HG02759 (cell line): ENCODE data around the gene ACVR1.
"Not testable (repeated sequence)": the region's sequence is repeated elsewhere in the genome, so short reads cannot be mapped to it uniquely, and the experiment has no call there.

Experiments
- ATAC-seq: cut with Tn5 transposase; IDR thresholded peaks from one replicate; pipeline ENCODE4 v1.9.1; 2021; ENCODE audit warnings: mild to moderate bottlenecking, moderate library complexity; ENCODE audit not compliant: unreplicated experiment

Gene ACVR1

DNA sequence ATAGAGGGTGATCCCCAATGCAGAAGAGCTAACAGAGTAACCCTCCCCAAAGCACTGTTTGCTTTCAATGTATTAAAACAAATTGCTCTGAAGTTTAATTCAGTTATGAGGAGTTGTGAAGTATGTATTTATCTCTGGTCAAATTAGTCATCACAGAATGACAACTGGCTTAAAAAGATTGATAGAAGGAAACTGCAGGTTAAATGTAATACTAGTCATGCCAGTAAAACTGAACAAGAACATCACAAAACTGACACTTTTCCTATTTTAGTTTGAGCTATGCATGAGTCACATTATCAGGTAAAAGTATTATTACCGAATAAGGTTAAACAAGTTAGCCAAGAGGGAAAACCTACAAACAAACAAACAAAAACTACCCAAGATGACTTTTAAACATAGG is 148.4 kb downstream of the ACVR1 start:
- ATAC-seq = no peak

GRCh38 chr2:157726946-157727345 is 149.2 kb downstream of the ACVR1 start:
- ATAC-seq = no peak

GRCh38 chr2:157725846-157726245 is 150.3 kb downstream of the ACVR1 start:
- ATAC-seq = no peak

GRCh38 chr2:157722580-157723234 is 153.4 kb downstream of the ACVR1 start:
- ATAC-seq = no peak

DNA sequence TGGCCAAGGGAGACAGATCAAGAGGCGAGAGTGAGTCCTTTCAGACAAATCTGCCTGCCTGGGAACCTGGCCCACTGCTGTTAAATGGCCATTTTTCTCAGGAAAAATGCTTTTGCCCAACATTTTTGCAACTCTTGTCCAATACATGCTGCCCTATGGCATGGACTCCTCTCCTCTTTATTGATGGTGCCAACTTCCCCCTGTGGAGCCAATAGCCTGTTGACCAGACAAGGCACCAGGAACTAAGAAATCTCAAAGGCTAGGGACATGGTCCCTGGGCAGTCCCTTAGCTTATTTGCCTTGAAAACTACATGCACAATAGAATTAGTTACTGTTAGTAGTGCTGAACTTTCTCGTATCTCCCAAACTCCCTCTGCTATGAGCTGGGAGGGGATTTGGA is 155.6 kb downstream of the ACVR1 start:
- no peak for ATAC-seq

DNA sequence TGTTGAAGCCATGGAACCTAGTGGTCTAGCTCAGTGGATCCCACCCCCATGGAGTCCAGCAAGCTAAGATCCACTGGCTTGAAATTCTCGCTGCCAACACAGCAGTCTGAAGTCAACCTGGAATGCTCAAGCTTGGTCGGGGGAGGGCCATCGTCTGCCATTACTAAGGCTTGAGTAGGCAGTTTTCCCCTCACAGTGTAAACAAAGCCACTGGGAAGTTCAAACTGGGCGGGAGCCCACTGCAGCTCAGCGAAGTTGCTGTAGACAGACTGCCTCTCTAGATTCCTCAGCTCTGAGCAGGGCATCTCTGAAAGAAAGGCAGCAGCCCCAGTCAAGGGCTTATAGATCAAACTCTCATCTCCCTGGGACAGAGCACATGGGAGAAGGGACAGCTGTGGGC is 171.5 kb downstream of the ACVR1 start:
- not testable (repeated sequence) for ATAC-seq

GRCh38 chr2:157704148-157704547 is 172.0 kb downstream of the ACVR1 start:
- not testable (repeated sequence) for ATAC-seq

GRCh38 chr2:157699806-157700205 is 176.3 kb downstream of the ACVR1 start:
- ATAC-seq = no peak

DNA sequence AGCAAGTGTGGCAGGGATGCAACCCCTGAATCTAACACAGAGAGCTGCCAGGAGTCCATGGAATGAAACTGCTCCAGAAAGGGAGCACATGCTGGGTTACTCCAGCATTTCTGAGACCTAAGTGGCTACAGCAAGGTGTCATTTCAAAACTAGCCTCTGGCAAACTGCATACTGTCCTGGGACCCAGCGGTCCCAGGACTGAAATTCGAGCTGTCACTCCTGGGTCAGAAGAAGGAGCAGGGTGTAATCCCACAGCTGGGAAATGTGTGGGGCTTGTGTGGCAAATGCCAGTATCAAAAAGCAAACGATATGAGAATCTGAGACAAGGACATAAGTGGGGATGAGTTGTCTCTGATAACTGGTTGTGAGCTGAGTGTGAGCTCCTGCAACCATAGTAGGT is 177.1 kb downstream of the ACVR1 start:
- no peak for ATAC-seq

- ATAC-seq = no peak
These were observed 177.7 kb downstream of the ACVR1 start for GRCh38 chr2:157698430-157698829.

DNA sequence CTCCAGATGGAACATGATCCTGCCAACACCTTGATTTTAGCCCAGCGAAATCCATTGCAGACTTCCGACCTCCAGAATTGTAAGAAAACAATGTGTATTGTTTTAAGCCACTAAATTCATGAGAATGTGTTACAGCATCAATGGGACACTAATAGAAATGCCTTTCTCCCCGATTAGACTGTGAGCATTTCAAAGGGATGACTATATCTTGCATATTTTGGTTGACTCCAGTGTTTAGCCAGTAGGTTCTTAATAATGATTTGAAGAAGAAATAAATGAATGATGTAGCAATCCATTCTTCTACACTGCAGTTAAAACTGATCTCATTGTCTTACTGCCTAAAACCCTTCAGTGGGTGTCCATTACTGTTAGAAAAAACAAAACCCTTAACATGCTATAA is 180.1 kb downstream of the ACVR1 start:
- no peak for ATAC-seq

GRCh38 chr2:157692768-157693167 is 183.4 kb downstream of the ACVR1 start:
- ATAC-seq = no peak

DNA sequence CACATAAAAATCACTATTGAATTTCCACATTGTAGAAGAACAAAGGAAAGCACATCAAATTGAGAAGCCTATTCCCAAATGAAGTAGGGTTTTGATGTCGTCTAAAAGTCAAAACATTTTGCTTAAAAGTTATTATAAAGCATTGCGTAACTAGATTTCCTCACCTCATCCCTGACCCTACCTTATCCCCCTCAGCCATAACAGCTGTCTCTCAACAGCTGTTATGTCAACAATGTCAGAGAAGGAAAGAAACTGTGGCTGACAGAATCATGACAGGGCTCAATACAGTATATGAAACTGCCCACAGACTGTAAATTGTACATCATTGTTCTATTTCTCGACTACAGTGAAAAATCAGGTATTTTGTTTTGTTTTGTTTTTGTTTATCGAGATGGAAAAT is 184.4 kb downstream of the ACVR1 start:
- ATAC-seq = no peak

GRCh38 chr2:157691131-157691530 is 185.0 kb downstream of the ACVR1 start:
- ATAC-seq = no peak
